Skeletal muscle tissue (tissue), 4 donors: ENCODE measurements around the gene RASEF. TPM values are rescaled to one million over a fixed set of nuclear protein-coding genes. Genes with fewer than 3 reads are reported as not detected.
"Not testable (repeated sequence)": the region's sequence is repeated elsewhere in the genome, so short reads cannot be mapped to it uniquely, and the experiment has no call there.

ENCODE experiments used
- H3K27ac ChIP-seq: one replicate; pipeline ENCODE4 v1.7.0; 2013; ENCODE audit warnings: mild to moderate bottlenecking, low read depth, low read length, inconsistent platforms
- H3K27me3 ChIP-seq, 3 donors: one replicate each; pipeline ENCODE4 v1.7.0; 2013; ENCODE audit warnings: low read length in 3 of 3; ENCODE audit not compliant: control insufficient read depth in 3 of 3, insufficient read depth in 3 of 3
- H3K36me3 ChIP-seq, 3 donors: one replicate each; pipeline ENCODE4 v1.7.0; 2013; ENCODE audit warnings: low read length in 3 of 3; ENCODE audit not compliant: control insufficient read depth in 3 of 3, insufficient read depth in 3 of 3
- H3K4me1 ChIP-seq, 3 donors: one replicate each; pipeline ENCODE4 v1.7.0; 2013; ENCODE audit warnings: low read length in 3 of 3, mild to moderate bottlenecking in 3 of 3; ENCODE audit not compliant: control insufficient read depth in 3 of 3, insufficient read depth in 3 of 3
- H3K4me3 ChIP-seq, 3 donors: one replicate each; pipeline ENCODE4 v1.7.0; 2013; ENCODE audit warnings: low read length in 3 of 3
- H3K9ac ChIP-seq, 3 donors: one replicate each; pipeline ENCODE4 v1.7.0; 2013; ENCODE audit warnings: low read length in 3 of 3, mild to moderate bottlenecking in 3 of 3, moderate library complexity in 2 of 3, low read depth in 1 of 3
- H3K9me3 ChIP-seq, 3 donors: one replicate each; pipeline ENCODE4 v1.7.0; 2013; ENCODE audit warnings: low read length in 3 of 3; ENCODE audit not compliant: control insufficient read depth in 3 of 3
- total RNA-seq: library from RNA; depleted of rRNA; stranded (reverse); fragments of >200 nt; gene quantifications from one replicate; pipeline ENCODE4 v1.2.3, GENCODE V29; 2014
- donor health status: Osteomylitis.

The RASEF gene
- under 0.01 TPM for total RNA-seq

DNA sequence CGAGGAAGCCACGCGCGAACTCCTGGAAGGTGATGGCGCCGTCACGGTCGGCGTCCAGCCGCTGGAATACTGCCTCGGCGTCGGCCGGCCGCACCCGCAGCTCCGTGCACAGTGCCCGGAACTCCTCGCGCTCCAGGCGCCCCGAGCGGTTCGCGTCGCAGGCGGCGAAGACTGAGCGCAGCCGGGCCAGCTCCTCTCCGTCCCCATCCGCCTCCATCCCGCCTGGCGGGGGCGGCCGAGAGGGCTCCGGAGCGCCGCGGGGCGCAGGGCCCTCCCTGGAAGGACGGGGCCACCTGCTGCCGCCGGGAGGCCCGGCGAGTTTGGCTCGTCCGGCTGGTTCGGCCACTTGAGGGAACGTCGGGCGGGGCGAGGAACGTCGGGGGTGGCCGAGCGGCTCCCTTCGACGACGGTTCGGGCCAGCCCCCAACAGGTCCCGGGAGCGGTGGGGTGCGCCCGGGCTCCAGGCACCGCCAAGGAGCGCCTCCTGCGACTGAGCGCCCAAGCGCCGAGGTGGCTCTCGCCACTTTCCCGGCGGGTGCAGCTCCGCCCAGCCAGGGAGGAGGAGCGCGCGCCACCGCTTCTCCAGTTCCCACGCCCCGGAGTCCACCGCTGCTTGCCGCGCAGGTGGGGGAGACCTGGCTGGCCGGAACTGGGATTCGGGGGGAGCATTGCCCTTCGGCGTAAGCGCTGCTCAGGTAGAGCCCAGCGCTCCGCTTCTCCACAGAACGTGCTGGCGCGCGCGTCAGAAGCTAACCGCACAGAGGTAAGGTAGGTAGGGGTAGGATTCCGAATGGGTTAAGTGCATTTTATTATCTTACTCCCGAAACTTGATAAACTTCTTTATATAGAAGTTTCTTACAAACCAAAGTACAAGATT lies at the start of gene RASEF:
Gene RASEF, minus strand, starts transcription at position 492 of the 877 bp plus-strand sequence. Its CDS starts 275 bp downstream, at position 217.
- Histone ChIP-seq H3K4me1 (peaks cover 3 to 12% (median 11%) of the 10 kb centered on the region in 3 donors), H3K27me3 (peaks cover 32 to 45% (median 45%) of the 10 kb centered on the region in 3 donors), H3K9me3 (no peaks in the 10 kb centered on the region), H3K4me3 (peak within 1 kb of the TSS in 2 of 3 donors; percentile 38), H3K36me3 (no peaks in the 10 kb centered on the region), H3K9ac (no peak within 1 kb of the TSS), H3K27ac (no peak within 1 kb of the TSS)

DNA sequence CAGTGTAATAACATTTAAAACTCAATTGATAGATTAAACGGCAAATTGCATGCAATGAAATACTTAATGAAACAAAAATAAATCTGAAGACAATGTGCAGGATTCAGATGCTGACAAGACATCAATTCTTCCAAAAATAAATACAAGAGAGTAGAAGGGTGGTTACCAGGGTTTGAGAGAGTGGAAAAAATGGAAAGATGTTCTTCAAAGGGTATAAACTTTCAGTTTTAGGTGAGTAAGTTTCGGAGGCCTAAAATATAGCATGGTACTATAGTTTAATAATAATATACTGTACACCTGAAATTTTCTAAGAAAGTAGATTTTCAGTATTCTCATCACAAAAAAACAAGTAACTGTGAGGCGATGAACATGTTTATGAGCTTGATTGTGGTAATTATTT lies 48.2 kb upstream of the RASEF start:
- no peaks in the 10 kb centered on the region for H3K4me1 ChIP-seq
- H3K36me3 ChIP-seq = no peaks in the 10 kb centered on the region
- H3K4me3 ChIP-seq = no peak overlapping the region
- no peak overlapping the region for H3K9ac ChIP-seq
- no peak overlapping the region for H3K27ac ChIP-seq
- no peaks in the 10 kb centered on the region for H3K9me3 ChIP-seq
- no peaks in the 10 kb centered on the region for H3K27me3 ChIP-seq

DNA sequence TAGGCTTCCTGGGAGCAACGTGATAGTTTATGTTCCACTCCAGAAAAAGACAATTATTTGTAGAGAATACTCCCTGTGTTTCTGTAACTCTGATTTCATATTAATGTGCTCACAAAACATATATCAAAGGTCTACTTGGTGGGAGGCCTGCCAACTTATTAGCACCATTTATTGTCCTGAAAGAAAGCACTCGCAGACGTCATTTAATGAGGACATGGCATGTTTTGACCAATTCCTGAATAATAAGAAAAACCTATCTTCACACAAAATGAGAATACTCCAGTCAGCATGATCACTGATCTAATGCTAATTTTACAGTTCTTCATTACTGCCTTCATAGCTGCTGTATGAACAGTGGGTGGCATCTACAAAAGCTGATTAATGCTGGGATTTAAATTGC lies 46.4 kb upstream of the RASEF start:
- Histone ChIP-seq H3K4me3 (no peak overlapping the region), H3K27ac (no peak overlapping the region), H3K4me1 (no peaks in the 10 kb centered on the region), H3K36me3 (no peaks in the 10 kb centered on the region), H3K9me3 (no peaks in the 10 kb centered on the region), H3K9ac (no peak overlapping the region), H3K27me3 (no peaks in the 10 kb centered on the region)

DNA sequence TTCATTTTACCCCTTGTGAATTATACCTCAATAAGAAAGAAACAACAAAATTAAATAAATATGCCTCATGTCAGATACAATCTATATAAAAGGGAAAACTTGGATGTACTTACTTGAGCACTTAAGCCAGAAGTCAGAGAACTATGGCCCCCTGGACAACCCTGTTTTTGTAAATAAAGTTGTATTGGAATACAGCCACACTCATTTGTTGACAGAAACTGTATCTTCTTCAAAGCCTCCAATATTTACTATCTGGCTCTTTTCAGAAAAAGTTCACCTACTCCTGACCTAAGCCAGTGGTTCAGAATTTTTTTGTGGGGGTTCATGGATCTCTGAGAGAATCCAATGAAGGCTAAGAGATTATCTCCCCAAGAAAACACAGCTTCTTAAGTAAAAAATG lies 45.3 kb upstream of the RASEF start:
- Histone ChIP-seq H3K27ac (no peak overlapping the region), H3K9me3 (no peaks in the 10 kb centered on the region), H3K4me3 (no peak overlapping the region), H3K9ac (no peak overlapping the region), H3K36me3 (no peaks in the 10 kb centered on the region), H3K4me1 (no peaks in the 10 kb centered on the region), H3K27me3 (no peaks in the 10 kb centered on the region)

DNA sequence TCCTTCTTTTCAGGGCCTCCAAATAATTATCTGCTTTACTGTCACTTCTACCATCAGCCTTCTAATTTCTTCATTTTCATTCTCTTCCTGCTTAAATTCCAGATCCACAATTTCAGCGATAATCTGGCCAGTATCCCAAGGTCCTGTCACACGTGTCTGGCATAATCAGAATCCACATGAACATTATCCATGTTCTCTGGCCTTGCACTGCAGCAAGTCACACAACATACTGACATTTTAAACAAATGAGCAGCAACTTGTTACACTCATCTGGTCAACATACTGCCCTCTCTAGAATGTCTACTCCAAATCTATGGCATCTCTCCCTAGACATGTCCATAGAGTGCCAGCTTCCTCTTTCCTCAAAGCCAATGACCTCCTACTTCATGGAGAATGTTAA lies 43.8 kb upstream of the RASEF start:
- Histone ChIP-seq H3K27me3 (no peaks in the 10 kb centered on the region), H3K27ac (no peak overlapping the region), H3K9ac (no peak overlapping the region), H3K36me3 (no peaks in the 10 kb centered on the region), H3K4me3 (no peak overlapping the region), H3K4me1 (no peaks in the 10 kb centered on the region), H3K9me3 (no peaks in the 10 kb centered on the region)

DNA sequence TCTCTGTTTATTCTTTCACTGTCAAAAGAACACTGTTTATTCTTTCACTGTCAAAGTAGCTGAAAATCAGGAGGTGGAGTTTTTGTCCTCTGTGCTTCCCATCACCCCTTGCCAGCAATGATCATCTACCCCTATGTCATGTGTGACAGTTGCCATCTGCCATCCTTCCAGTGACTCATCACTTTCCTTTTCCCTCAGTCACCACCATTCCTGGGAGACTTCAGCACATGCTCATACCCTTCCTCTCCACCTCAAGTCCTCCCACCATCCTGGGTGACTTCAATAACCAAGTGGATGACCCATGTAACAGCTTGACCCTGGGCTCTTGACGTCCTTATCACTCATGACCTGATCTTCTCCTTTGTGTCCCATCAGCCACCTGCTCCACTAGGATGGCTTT lies 43.3 kb upstream of the RASEF start:
- no peak overlapping the region for H3K4me3 ChIP-seq
- H3K27ac ChIP-seq = no peak overlapping the region
- no peaks in the 10 kb centered on the region for H3K4me1 ChIP-seq

DNA sequence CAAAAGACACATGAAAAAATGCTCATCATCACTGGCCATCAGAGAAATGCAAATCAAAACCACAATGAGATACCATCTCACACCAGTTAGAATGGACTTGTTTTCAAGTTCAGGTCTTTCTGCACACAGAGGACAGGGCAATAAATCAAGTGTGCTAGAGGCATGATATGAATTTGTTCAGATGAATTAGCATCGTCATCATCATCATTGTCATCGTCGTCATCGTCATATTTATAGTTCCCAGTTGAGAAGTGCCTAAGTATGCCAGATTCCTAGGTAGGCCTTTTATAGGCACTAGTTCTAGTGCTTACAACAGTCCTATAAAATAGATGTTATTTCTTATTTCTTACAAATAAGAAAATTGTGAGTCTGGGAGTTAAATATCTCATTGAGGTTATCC lies 34.7 kb upstream of the RASEF start:
- Histone ChIP-seq H3K9me3 (no peaks in the 10 kb centered on the region), H3K4me3 (no peak overlapping the region), H3K9ac (no peak overlapping the region), H3K27me3 (no peaks in the 10 kb centered on the region), H3K36me3 (no peaks in the 10 kb centered on the region), H3K4me1 (no peaks in the 10 kb centered on the region), H3K27ac (no peak overlapping the region)

More for the DNA sequence above, 43.3 kb upstream of the RASEF start:
- no peaks in the 10 kb centered on the region for H3K27me3 ChIP-seq
- H3K9me3 ChIP-seq = no peaks in the 10 kb centered on the region
- H3K36me3 ChIP-seq = no peaks in the 10 kb centered on the region
- no peak overlapping the region for H3K9ac ChIP-seq

DNA sequence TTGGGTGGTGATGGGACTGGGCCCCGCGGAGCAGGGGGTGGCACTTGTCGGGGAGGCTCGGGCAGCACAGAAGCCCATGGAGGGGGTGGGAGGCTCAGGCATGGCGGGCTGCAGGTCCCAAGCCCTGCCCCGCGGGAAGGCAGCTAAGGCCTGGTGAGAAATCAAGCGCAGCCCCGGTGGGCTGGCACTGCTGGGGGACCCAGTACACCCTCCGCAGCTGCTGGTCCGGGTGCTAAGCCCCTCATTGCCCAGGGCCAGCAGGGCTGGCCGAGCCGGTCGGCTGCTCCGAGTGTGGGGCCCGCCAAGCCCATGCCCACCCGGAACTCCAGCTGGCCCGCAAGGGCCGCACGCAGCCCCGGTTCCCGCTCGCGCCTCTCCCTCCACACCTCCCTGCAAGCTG lies 30.4 kb upstream of the RASEF start:
- not testable (repeated sequence) for H3K4me3 ChIP-seq, H3K9me3 ChIP-seq, H3K36me3 ChIP-seq, H3K9ac ChIP-seq, H3K27me3 ChIP-seq, H3K4me1 ChIP-seq, H3K27ac ChIP-seq

DNA sequence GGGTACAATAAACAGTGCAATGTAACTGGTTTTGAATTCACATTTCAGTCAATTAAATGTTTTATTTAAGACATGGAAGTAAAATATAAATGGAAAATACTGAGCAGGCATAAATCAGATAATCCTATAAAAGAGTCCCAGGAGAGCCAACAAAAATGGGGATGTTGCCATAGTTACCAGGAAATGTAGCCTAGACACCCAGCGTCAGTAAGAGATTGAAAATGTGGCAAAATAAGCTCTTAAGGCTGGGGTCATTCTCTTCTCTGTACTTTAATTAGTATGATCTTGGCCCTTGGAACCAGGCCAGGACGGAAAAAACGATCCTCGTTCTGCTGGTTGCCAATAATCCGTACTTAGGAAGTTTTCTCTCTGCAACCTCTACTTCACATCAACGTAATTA lies 18.9 kb upstream of the RASEF start:
- Histone ChIP-seq H3K9ac (no peak overlapping the region), H3K36me3 (no peaks in the 10 kb centered on the region), H3K4me1 (no peaks in the 10 kb centered on the region), H3K4me3 (no peak overlapping the region), H3K27me3 (no peaks in the 10 kb centered on the region), H3K9me3 (no peaks in the 10 kb centered on the region), H3K27ac (no peak overlapping the region)

DNA sequence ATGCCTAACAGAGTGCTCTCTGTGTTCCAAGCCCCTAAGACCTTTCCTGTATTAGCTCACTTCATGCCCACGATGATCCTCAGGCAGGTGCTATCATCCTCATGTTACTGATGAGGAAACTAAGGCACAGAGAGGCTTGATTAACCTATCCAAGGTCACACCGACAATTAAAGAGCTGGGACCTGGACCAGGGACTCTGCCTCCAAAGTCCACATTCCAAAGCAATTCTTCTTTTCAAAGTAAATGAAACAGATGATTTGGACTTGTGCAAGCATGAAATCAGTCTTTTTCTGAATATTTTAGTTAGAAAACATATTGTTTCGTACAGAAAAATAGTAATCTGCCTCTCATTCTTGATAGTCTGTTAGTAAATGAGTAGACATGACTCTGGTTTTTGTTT lies 18.1 kb upstream of the RASEF start:
- H3K27ac ChIP-seq = no peak overlapping the region

More for the DNA sequence above, 18.1 kb upstream of the RASEF start:
- H3K9ac ChIP-seq = no peak overlapping the region
- H3K9me3 ChIP-seq = no peaks in the 10 kb centered on the region
- no peaks in the 10 kb centered on the region for H3K27me3 ChIP-seq
- H3K4me1 ChIP-seq = no peaks in the 10 kb centered on the region
- no peak overlapping the region for H3K4me3 ChIP-seq
- H3K36me3 ChIP-seq = no peaks in the 10 kb centered on the region
